Stimulated activated naive B cell treated with anti-CD40 and anti-IgM and Interleukin-4, amounts not matched to agents 10 μg/mL and 1 μg/mL and 100 μg/mL, for 72 hours (primary cell): Measurements from ENCODE around the gene DMBX1.

Source experiments
- ATAC-seq, 2 donors: fragments of 150-1000 bp; cut with Tn5 transposase; replicated peaks; 2 replicates each; pipeline ENCODE4 v1.10.0; 2021; ENCODE audit warnings: moderate library complexity in 1 of 2
- DNase-seq: peaks from one replicate; pipeline ENCODE4 v3.0.0; 2021
- H3K27ac Mint-ChIP-seq: one replicate; pipeline ENCODE4 v1.8.0; 2022; ENCODE audit warnings: mild to moderate bottlenecking, mixed read lengths
- H3K27me3 Mint-ChIP-seq, 2 donors: one replicate each; pipeline ENCODE4 v1.8.0; 2022; ENCODE audit warnings: mixed read lengths in 2 of 2
- H3K36me3 Mint-ChIP-seq, 2 donors: one replicate each; pipeline ENCODE4 v1.8.0; 2022; ENCODE audit warnings: mixed read lengths in 2 of 2, mild to moderate bottlenecking in 1 of 2
- H3K4me1 Mint-ChIP-seq, 2 donors: one replicate each; pipeline ENCODE4 v1.8.0; 2022; ENCODE audit warnings: mixed read lengths in 2 of 2, mild to moderate bottlenecking in 1 of 2
- H3K4me3 Mint-ChIP-seq, 2 donors: one replicate each; pipeline ENCODE4 v1.8.0; 2022; ENCODE audit warnings: mild to moderate bottlenecking in 2 of 2, mixed read lengths in 2 of 2, moderate library complexity in 1 of 2
- H3K9me3 Mint-ChIP-seq, 2 donors: one replicate each; pipeline ENCODE4 v1.8.0; 2022; ENCODE audit warnings: mixed read lengths in 2 of 2, mild to moderate bottlenecking in 1 of 2

The DMBX1 gene

GRCh38 chr1:46513536-46513935 is 23.9 kb downstream of the DMBX1 start:
- H3K9me3 Mint-ChIP-seq: no peaks in the 10 kb centered on the region
- H3K4me3 Mint-ChIP-seq: no peak overlapping the region
- no peaks in the 10 kb centered on the region for H3K36me3 Mint-ChIP-seq
- no peak for ATAC-seq
- H3K27ac Mint-ChIP-seq: no peak overlapping the region
- H3K4me1 Mint-ChIP-seq: no peaks in the 10 kb centered on the region
- H3K27me3 Mint-ChIP-seq: peaks cover 38 to 48% of the 10 kb centered on the region in 2 donors
- no peak for DNase-seq

- no peak overlapping the region for H3K27ac Mint-ChIP-seq
- DNase-seq: no peak
- H3K36me3 Mint-ChIP-seq: no peaks in the 10 kb centered on the region
- peaks cover 50 to 54% of the 10 kb centered on the region in 2 donors for H3K27me3 Mint-ChIP-seq
- H3K9me3 Mint-ChIP-seq: no peaks in the 10 kb centered on the region
- H3K4me3 Mint-ChIP-seq: no peak overlapping the region
- no peaks in the 10 kb centered on the region for H3K4me1 Mint-ChIP-seq
- ATAC-seq: no peak
Observed at GRCh38 chr1:46515576-46515975, 25.9 kb downstream of the DMBX1 start.

- ATAC-seq: no peak
- no peak overlapping the region for H3K27ac Mint-ChIP-seq
- no peak for DNase-seq
- H3K36me3 Mint-ChIP-seq: no peaks in the 10 kb centered on the region
- peaks cover 52 to 54% of the 10 kb centered on the region in 2 donors for H3K27me3 Mint-ChIP-seq
- H3K4me1 Mint-ChIP-seq: no peaks in the 10 kb centered on the region
- no peak overlapping the region for H3K4me3 Mint-ChIP-seq
- H3K9me3 Mint-ChIP-seq: no peaks in the 10 kb centered on the region
Observed at GRCh38 chr1:46516200-46516950, 26.7 kb downstream of the DMBX1 start.

GRCh38 chr1:46517010-46517600 is 27.5 kb downstream of the DMBX1 start:
- peaks cover 52 to 55% of the 10 kb centered on the region in 2 donors for H3K27me3 Mint-ChIP-seq

GRCh38 chr1:46517932-46518498 is 28.4 kb downstream of the DMBX1 start:
- H3K27me3 Mint-ChIP-seq: peaks cover 44 to 53% of the 10 kb centered on the region in 2 donors

More at GRCh38 chr1:46517010-46517600, 27.5 kb downstream of the DMBX1 start:
- Mint-ChIP-seq H3K36me3 (no peaks in the 10 kb centered on the region), H3K9me3 (no peaks in the 10 kb centered on the region), H3K27ac (no peak overlapping the region), H3K4me1 (no peaks in the 10 kb centered on the region), H3K4me3 (no peak overlapping the region)
- DNase-seq: no peak
- ATAC-seq: no peak

GRCh38 chr1:46519209-46519608 is 29.6 kb downstream of the DMBX1 start:
- no peak overlapping the region for H3K4me3 Mint-ChIP-seq
- H3K36me3 Mint-ChIP-seq: no peaks in the 10 kb centered on the region
- no peak for ATAC-seq
- DNase-seq: no peak
- no peaks in the 10 kb centered on the region for H3K9me3 Mint-ChIP-seq
- H3K4me1 Mint-ChIP-seq: peaks cover 0 to 4% of the 10 kb centered on the region in 2 donors
- peaks cover 46 to 57% of the 10 kb centered on the region in 2 donors for H3K27me3 Mint-ChIP-seq
- no peak overlapping the region for H3K27ac Mint-ChIP-seq

More at GRCh38 chr1:46517932-46518498, 28.4 kb downstream of the DMBX1 start:
- Mint-ChIP-seq H3K27ac (no peak overlapping the region), H3K9me3 (no peaks in the 10 kb centered on the region), H3K4me1 (peaks cover 0 to 4% of the 10 kb centered on the region in 2 donors), H3K36me3 (no peaks in the 10 kb centered on the region), H3K4me3 (no peak overlapping the region)
- DNase-seq (no peak), ATAC-seq (no peak)

- no peak overlapping the region for H3K27ac Mint-ChIP-seq
- H3K9me3 Mint-ChIP-seq: no peaks in the 10 kb centered on the region
- no peak overlapping the region for H3K4me3 Mint-ChIP-seq
- ATAC-seq: no peak
- H3K4me1 Mint-ChIP-seq: peaks cover 0 to 4% of the 10 kb centered on the region in 2 donors
- no peaks in the 10 kb centered on the region for H3K36me3 Mint-ChIP-seq
- peaks cover 49 to 59% of the 10 kb centered on the region in 2 donors for H3K27me3 Mint-ChIP-seq
- DNase-seq: no peak
Observed at GRCh38 chr1:46520063-46520911, 30.7 kb downstream of the DMBX1 start.

- ATAC-seq: no peak
- no peak for DNase-seq
- H3K9me3 Mint-ChIP-seq: no peaks in the 10 kb centered on the region
- H3K4me1 Mint-ChIP-seq: peaks cover 0 to 4% of the 10 kb centered on the region in 2 donors
- H3K27ac Mint-ChIP-seq: peak overlapping the region; percentile 6
- H3K27me3 Mint-ChIP-seq: peaks cover 52 to 62% of the 10 kb centered on the region in 2 donors
- no peaks in the 10 kb centered on the region for H3K36me3 Mint-ChIP-seq
- no peak overlapping the region for H3K4me3 Mint-ChIP-seq
Observed at GRCh38 chr1:46521414-46521813, 31.8 kb downstream of the DMBX1 start.

GRCh38 chr1:46522184-46522968 is 32.7 kb downstream of the DMBX1 start:
- DNase-seq (no peak), ATAC-seq (peak in 1 of 2 donors; percentile 22)
- no peaks in the 10 kb centered on the region for H3K9me3 Mint-ChIP-seq
- H3K36me3 Mint-ChIP-seq: no peaks in the 10 kb centered on the region
- no peak overlapping the region for H3K4me3 Mint-ChIP-seq
- H3K27ac Mint-ChIP-seq: no peak overlapping the region
- H3K4me1 Mint-ChIP-seq: peaks cover 0 to 4% of the 10 kb centered on the region in 2 donors
- peaks cover 52 to 64% of the 10 kb centered on the region in 2 donors for H3K27me3 Mint-ChIP-seq

- no peak for ATAC-seq
- no peaks in the 10 kb centered on the region for H3K36me3 Mint-ChIP-seq
- no peak overlapping the region for H3K27ac Mint-ChIP-seq
- no peak for DNase-seq
- peaks cover 0 to 4% of the 10 kb centered on the region in 2 donors for H3K4me1 Mint-ChIP-seq
- no peak overlapping the region for H3K4me3 Mint-ChIP-seq
- peaks cover 53 to 62% of the 10 kb centered on the region in 2 donors for H3K27me3 Mint-ChIP-seq
- H3K9me3 Mint-ChIP-seq: no peaks in the 10 kb centered on the region
Observed at GRCh38 chr1:46522969-46523320, 33.3 kb downstream of the DMBX1 start.

- H3K27ac Mint-ChIP-seq: no peak overlapping the region
- H3K36me3 Mint-ChIP-seq: no peaks in the 10 kb centered on the region
- H3K9me3 Mint-ChIP-seq: no peaks in the 10 kb centered on the region
- peaks cover 0 to 4% of the 10 kb centered on the region in 2 donors for H3K4me1 Mint-ChIP-seq
- H3K4me3 Mint-ChIP-seq: no peak overlapping the region
- DNase-seq: no peak
- no peak for ATAC-seq
- H3K27me3 Mint-ChIP-seq: peaks cover 55 to 63% of the 10 kb centered on the region in 2 donors
Observed at GRCh38 chr1:46523496-46524353, 34.1 kb downstream of the DMBX1 start.

- Mint-ChIP-seq H3K9me3 (no peaks in the 10 kb centered on the region), H3K4me1 (peaks cover 0 to 4% of the 10 kb centered on the region in 2 donors), H3K27me3 (peaks cover 58 to 64% of the 10 kb centered on the region in 2 donors), H3K36me3 (no peaks in the 10 kb centered on the region), H3K27ac (no peak overlapping the region), H3K4me3 (no peak overlapping the region)
- no peak for ATAC-seq
- DNase-seq: no peak
Observed at GRCh38 chr1:46524843-46525242, 35.2 kb downstream of the DMBX1 start.
